WI38 (cell line): ENCODE measurements around the gene PTPRK.

Source experiments
- H3K4me3 ChIP-seq: 2 replicates; pipeline ENCODE4 v1.5.1; 2011; ENCODE audit warnings: low read depth, mild to moderate bottlenecking, control low read depth, low read length
- CTCF ChIP-seq: IDR thresholded peaks from 2 replicates; pipeline ENCODE4 v1.5.1; 2012; ENCODE audit warnings: low read depth, mild to moderate bottlenecking, control low read depth, low read length

PTPRK gene

GRCh38 chr6:127967708-127968107 is 552.7 kb downstream of the PTPRK start:
- no peak overlapping the region for H3K4me3 ChIP-seq
- TF ChIP-seq CTCF = no peak

GRCh38 chr6:127966616-127967015 is 553.8 kb downstream of the PTPRK start:
- no peak for TF ChIP-seq CTCF
- H3K4me3 ChIP-seq = no peak overlapping the region

- no peak overlapping the region for H3K4me3 ChIP-seq
- TF ChIP-seq CTCF = no peak
These were observed 556.9 kb downstream of the PTPRK start for GRCh38 chr6:127963495-127963894.

- no peak for TF ChIP-seq CTCF
- no peak overlapping the region for H3K4me3 ChIP-seq
These were observed 560.5 kb downstream of the PTPRK start for GRCh38 chr6:127959869-127960268.

GRCh38 chr6:127956956-127957355 is 563.4 kb downstream of the PTPRK start:
- TF ChIP-seq CTCF = no peak
- H3K4me3 ChIP-seq = no peak overlapping the region

- no peak for TF ChIP-seq CTCF
- no peak overlapping the region for H3K4me3 ChIP-seq
These were observed 564.0 kb downstream of the PTPRK start for GRCh38 chr6:127956260-127956888.

- H3K4me3 ChIP-seq = no peak overlapping the region
- no peak for TF ChIP-seq CTCF
These were observed 566.3 kb downstream of the PTPRK start for GRCh38 chr6:127954082-127954481.
